Right renal cortex interstitium (tissue), 3 donors: ENCODE results near the gene MAP3K8. TPM values are rescaled to one million over a fixed set of nuclear protein-coding genes. Genes with fewer than 3 reads are reported as not detected.

Experiments used
- DNase-seq, 3 donors: peaks; one replicate each; pipeline ENCODE4 v3.0.0-alpha.2; 2013; ENCODE audit warnings: low read depth in 3 of 3, low spot score in 2 of 3
- polyA plus RNA-seq, 3 donors: library from polyadenylated mRNA; unstranded; fragments of 120-200 nt; gene quantifications; one replicate each; pipeline ENCODE4 v1.2.1, GENCODE V29; 2013; ENCODE audit not compliant: insufficient read length in 3 of 3

Gene MAP3K8
- polyA plus RNA-seq: 1 to 10 TPM; 5.7 to 8.5 (median 6.5) TPM

GRCh38 chr10:30433730-30434272 is at the start of gene MAP3K8:
Gene MAP3K8 (plus strand): TSS chr10:30434184. CDS start chr10:30438939, 4,755 bp downstream.
- peak in 2 of 3 donors; percentile 71 to 74 for DNase-seq

DNA sequence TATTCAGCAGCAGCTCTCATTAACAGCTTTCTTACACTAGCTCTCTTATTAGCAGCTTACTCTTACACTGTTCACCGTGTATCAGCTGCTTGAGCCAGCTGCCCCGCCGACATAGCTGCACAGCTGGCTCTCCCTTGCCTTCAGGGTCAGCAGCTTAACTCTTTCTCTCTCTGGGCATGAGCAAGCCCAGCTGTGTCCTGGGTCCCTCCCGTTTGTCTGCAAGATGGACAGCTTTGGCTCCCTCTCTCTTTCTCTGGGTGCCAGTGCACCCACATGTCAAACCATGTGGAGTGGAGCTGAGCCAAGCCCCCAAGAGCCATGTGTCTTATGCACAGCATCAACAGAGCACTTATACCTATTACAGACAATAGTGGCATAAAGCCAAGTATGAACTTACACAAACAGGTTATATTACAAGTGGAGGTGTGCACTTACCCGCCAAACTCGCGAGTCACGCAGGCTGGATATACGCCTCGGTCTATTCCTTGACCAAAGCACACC is 49.2 kb upstream of the MAP3K8 start:
- DNase-seq: no peak

DNA sequence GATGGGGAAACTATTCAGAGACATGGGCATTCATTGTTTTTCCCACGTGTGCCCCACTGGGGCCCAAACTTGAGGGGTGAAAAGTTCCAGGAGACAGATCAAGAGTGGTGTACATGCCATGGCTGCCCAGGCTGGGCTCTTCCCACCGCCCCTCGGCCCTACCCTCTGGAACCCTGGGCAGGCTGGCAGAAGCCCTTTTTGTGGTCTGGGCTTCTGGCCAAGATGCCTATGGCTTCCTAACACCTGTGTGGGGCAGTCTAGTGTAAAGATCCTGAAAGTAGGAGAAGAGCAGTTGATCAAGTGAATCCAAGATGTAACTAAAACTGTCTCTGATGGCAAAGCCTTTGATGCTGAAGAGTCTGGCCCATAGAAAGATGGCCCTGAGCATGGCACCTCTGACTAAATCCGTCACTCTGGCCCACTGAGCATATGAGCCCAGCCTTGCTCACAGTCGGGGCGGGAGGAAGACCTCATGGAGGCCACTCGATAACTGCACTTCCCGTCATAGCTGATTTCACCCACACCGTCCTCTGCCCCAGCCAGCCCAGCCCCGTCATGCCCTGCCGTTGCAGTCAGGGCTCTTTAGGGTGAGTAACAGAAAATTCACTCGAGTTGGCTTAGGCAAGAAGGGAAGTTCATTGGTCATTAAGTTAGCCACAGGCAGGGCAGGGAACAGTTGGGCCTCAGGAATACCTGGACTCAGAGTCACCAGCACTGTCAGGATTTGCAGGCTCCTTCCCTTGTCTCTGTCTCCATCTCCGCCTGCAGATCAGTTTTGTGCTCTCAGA is 47.0 kb upstream of the MAP3K8 start:
- DNase-seq: no peak

- no peak for DNase-seq
Observed at GRCh38 chr10:30387646-30388243, 46.2 kb upstream of the MAP3K8 start.

- DNase-seq: no peak
Observed at GRCh38 chr10:30389543-30389942, 44.4 kb upstream of the MAP3K8 start.

- no peak for DNase-seq
Observed at GRCh38 chr10:30390207-30390606, 43.8 kb upstream of the MAP3K8 start.

GRCh38 chr10:30391266-30391665 is 42.7 kb upstream of the MAP3K8 start:
- DNase-seq: no peak

GRCh38 chr10:30392564-30392990 is 41.4 kb upstream of the MAP3K8 start:
- peak in 1 of 3 donors; percentile 40 for DNase-seq

DNA sequence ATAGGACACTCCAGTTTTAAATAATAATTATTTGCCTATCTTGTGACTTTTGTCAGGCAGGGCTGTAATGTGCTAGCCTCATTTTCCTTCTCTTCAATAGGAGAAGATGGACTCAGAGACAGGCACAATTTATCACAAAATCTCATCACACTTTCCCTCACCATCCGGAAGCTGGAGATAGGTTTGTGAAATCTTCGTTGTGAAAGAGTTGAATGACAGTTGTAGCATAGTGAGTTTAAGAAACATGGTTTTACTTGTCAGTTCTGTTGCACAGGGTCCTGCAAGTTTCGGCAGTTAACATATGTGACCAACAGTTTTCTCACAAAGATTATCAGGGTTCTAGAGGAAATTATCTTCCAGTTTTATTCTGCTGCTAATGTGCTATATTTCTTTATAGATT is 37.7 kb upstream of the MAP3K8 start:
- no peak for DNase-seq

DNA sequence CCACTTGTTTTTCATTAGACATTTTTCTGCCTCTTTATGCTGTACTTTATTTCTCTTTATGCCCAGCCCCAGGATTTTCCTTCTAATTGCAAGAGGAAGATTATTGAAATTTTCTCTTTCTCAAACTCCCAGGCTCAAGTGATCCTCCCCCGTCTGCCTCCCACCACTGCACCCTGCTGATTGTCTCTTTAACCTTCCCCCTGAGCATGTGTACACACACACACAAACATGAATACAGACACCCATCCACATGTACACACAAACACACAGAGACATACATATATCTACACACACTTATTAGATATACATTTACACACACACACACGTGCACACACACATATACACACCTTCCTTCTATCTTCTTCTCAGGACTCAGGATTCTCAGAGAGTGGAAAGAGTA is 37.3 kb upstream of the MAP3K8 start:
- DNase-seq: no peak

- DNase-seq: no peak
Observed at GRCh38 chr10:30398193-30398592, 35.8 kb upstream of the MAP3K8 start.

GRCh38 chr10:30398788-30399187 is 35.2 kb upstream of the MAP3K8 start:
- DNase-seq: no peak

DNA sequence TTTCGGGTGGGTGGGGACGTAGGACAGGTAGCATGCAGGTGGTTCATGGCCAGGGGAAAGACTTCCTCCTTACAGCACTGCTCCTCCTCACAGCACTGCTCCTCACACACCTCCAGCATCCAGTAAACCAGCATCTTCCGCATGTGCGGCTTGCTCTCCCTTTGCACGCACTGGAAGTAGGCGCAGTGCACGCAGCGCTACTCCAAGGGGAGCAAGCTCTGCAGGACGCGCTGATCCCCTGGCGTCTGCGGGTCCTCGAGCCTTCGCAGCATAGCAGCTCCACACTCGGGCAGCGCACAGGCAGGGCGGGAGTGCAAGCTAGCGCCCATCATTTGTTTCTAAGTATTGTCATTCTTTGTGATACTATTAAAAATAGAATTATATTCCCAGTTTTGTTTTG is 30.5 kb upstream of the MAP3K8 start:
- no peak for DNase-seq

DNA sequence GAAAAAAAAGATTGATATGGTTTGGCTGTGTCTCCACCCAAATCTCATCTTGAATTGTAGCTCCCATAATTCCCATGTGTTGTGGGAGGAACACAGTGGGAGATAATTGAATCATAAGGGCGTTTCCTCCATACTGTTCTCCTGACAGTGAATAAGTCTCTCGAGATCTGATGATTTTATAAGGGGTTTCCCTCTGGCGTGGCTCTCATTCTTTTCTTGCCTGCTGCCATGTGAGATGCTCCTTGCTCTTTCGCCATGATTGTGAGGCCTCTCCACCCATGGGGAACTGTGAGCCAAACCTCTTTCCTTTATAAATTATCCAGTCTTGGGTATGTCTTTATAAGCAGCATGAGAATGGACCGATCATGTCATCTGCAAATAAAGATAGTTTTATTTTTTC is 29.4 kb upstream of the MAP3K8 start:
- DNase-seq: no peak

- no peak for DNase-seq
Observed at GRCh38 chr10:30411263-30411662, 22.7 kb upstream of the MAP3K8 start.

DNA sequence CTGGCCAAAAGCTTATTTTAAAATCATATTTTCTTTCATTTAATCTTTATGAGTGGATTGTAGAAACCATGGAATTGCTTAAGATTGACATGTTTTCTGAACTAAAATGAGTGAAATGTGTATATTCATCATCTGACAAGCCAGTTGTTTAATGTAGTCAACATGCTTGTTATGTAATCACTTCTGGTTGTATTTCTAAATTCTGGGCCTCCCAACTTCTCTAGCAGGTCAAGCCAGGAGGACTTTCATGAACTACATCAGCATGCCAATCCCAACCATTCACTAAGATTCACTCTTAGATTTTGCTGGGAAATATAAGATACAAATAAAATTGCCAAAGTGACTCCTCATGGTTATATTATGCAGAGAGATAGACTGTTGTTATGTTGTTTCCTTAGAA is 21.1 kb upstream of the MAP3K8 start:
- no peak for DNase-seq

- no peak for DNase-seq
Observed at GRCh38 chr10:30413996-30414576, 19.9 kb upstream of the MAP3K8 start.

- no peak for DNase-seq
Observed at GRCh38 chr10:30415593-30415992, 18.4 kb upstream of the MAP3K8 start.

GRCh38 chr10:30417301-30417700 is 16.7 kb upstream of the MAP3K8 start:
- no peak for DNase-seq

- no peak for DNase-seq
Observed at GRCh38 chr10:30420266-30420665, 13.7 kb upstream of the MAP3K8 start.

GRCh38 chr10:30420766-30421165 is 13.2 kb upstream of the MAP3K8 start:
- no peak for DNase-seq
